Fibroblast of lung (primary cell): ENCODE results near the gene TMC2. TPM values are rescaled to one million over a fixed set of nuclear protein-coding genes. Genes with fewer than 3 reads are reported as not detected.

Experiments
- DNase-seq, 2 donors: peaks; one replicate each; pipeline versions ENCODE4 v3.0.0 to v3.0.0-alpha.2; 2010; ENCODE audit warnings: low read depth in 2 of 2
- H2AFZ ChIP-seq: 2 replicates; pipeline ENCODE4 v1.5.1; 2012; ENCODE audit warnings: low read length, control low read depth, inconsistent platforms
- H3K27ac ChIP-seq: 2 replicates; pipeline ENCODE4 v1.5.1; 2011; ENCODE audit warnings: low read length, control low read depth; ENCODE audit not compliant: insufficient read depth
- H3K27me3 ChIP-seq: 2 replicates; pipeline ENCODE4 v1.5.1; 2011; ENCODE audit warnings: mild to moderate bottlenecking, low read length; ENCODE audit not compliant: control insufficient read depth, insufficient read depth
- H3K36me3 ChIP-seq: 2 replicates; pipeline ENCODE4 v1.5.1; 2011; ENCODE audit warnings: low read length; ENCODE audit not compliant: control insufficient read depth, insufficient read depth
- H3K4me1 ChIP-seq: 2 replicates; pipeline ENCODE4 v1.5.1; 2011; ENCODE audit warnings: low read length; ENCODE audit not compliant: control insufficient read depth, insufficient read depth; ENCODE audit errors: extremely low read depth
- H3K4me2 ChIP-seq: 2 replicates; pipeline ENCODE4 v1.5.1; 2011; ENCODE audit warnings: low read length, control low read depth; ENCODE audit not compliant: insufficient read depth; ENCODE audit errors: extremely low read depth
- H3K4me3 ChIP-seq, 4 experiments: fragments of 200-600 bp in 1 of 4; sonication (generic) in 1 of 4; replicated peaks in 1 of 4; 2 replicates each; pipeline ENCODE4 v1.5.1; 2011 to 2016; ENCODE audit warnings: low read length in 4 of 4, low read depth in 3 of 4, mild to moderate bottlenecking in 3 of 4, control low read depth in 2 of 4, inconsistent platforms in 1 of 4, mixed read lengths in 1 of 4; ENCODE audit not compliant: insufficient read depth in 1 of 4; ENCODE audit errors: control extremely low read depth in 1 of 4
- H3K79me2 ChIP-seq: 2 replicates; pipeline ENCODE4 v1.5.1; 2012; ENCODE audit warnings: mild to moderate bottlenecking, low read length, inconsistent platforms; ENCODE audit not compliant: control insufficient read depth, insufficient read depth
- H3K9ac ChIP-seq: 2 replicates; pipeline ENCODE4 v1.5.1; 2011; ENCODE audit warnings: mild to moderate bottlenecking, low read length, control low read depth; ENCODE audit not compliant: insufficient read depth
- H3K9me3 ChIP-seq: 2 replicates; pipeline ENCODE4 v1.5.1; 2012; ENCODE audit warnings: low read depth, low read length; ENCODE audit not compliant: control insufficient read depth, insufficient read depth
- H4K20me1 ChIP-seq: 2 replicates; pipeline ENCODE4 v1.5.1; 2011; ENCODE audit warnings: low read length; ENCODE audit not compliant: control insufficient read depth, insufficient read depth; ENCODE audit errors: extremely low read depth
- EZH2 ChIP-seq: IDR thresholded peaks from 2 replicates; pipeline ENCODE4 v1.5.1; 2012; ENCODE audit warnings: low read length, control low read depth, mild to moderate bottlenecking; ENCODE audit errors: missing control alignments
- polyA plus RNA-seq, 2 donors: library from polyadenylated mRNA; depleted of rRNA in 1 of 2; stranded (reverse) in 1 of 2; unstranded in 1 of 2; fragments of >200 nt; gene quantifications; 2 replicates each; pipeline ENCODE4 v1.2.1, GENCODE V29; 2011 to 2012; ENCODE audit warnings: missing spikeins in 1 of 2
- total RNA-seq: library from RNA; depleted of rRNA; stranded (reverse); fragments of >200 nt; gene quantifications from 2 replicates; pipeline ENCODE4 v1.2.1, GENCODE V29; 2014
- TF ChIP-seq, protein P1 (sequence below), 2 donors: IDR thresholded peaks in 1 of 2; conservative IDR thresholded peaks in 1 of 2; 1 replicate in 1 of 2; 2 replicates in 1 of 2; pipeline ENCODE4 v1.5.1; 2011 to 2012; ENCODE audit warnings: low read length in 2 of 2, control low read depth in 1 of 2, inconsistent platforms in 1 of 2, low read depth in 1 of 2, mild to moderate bottlenecking in 1 of 2

Gene TMC2
- total and polyA plus RNA-seq, 2 donors (not counting 1 experiment from before 2014, with no cell fraction given), result under 0.01 TPM; not detected in 1

DNA sequence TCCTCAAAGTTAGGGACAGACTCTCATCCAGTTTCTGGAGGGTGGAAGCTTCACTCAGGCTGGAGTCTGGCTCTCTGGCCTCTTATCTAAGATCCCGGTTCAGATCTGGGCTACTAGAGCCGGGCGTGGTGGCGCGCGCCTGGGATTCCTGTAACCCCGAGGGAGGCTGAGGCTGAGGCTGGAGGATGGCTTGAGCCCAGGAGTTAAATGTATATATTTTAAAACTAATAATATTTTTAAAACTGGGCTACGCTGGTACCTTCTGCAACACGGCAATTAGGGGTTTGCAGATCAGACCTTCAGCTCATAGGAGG is 26.9 kb upstream of the TMC2 start:
- H3K36me3 ChIP-seq, result no peaks in the 10 kb centered on the region
- peak overlapping the region; percentile 100 for H2AFZ ChIP-seq
- no peaks in the 10 kb centered on the region for H4K20me1 ChIP-seq
- no peaks in the 10 kb centered on the region for H3K27me3 ChIP-seq
- peak overlapping the region; percentile 93 for H3K27ac ChIP-seq
- DNase-seq, result no peak
- peak overlapping the region; percentile 81 to 97 (median 88) for H3K4me3 ChIP-seq
- H3K9ac ChIP-seq, result peak overlapping the region; percentile 55
- peak overlapping the region; percentile 96 for H3K4me2 ChIP-seq
- peaks cover 14% of the 10 kb centered on the region for H3K79me2 ChIP-seq
- no peaks in the 10 kb centered on the region for H3K9me3 ChIP-seq
- TF ChIP-seq EZH2, result no peak
- TF ChIP-seq, protein P1, sequence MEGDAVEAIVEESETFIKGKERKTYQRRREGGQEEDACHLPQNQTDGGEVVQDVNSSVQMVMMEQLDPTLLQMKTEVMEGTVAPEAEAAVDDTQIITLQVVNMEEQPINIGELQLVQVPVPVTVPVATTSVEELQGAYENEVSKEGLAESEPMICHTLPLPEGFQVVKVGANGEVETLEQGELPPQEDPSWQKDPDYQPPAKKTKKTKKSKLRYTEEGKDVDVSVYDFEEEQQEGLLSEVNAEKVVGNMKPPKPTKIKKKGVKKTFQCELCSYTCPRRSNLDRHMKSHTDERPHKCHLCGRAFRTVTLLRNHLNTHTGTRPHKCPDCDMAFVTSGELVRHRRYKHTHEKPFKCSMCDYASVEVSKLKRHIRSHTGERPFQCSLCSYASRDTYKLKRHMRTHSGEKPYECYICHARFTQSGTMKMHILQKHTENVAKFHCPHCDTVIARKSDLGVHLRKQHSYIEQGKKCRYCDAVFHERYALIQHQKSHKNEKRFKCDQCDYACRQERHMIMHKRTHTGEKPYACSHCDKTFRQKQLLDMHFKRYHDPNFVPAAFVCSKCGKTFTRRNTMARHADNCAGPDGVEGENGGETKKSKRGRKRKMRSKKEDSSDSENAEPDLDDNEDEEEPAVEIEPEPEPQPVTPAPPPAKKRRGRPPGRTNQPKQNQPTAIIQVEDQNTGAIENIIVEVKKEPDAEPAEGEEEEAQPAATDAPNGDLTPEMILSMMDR (conservative IDR thresholded peaks at IDR 0.05 in 1 of 2, IDR thresholded peaks at IDR 0.05 in 1 of 2; ENCODE audit: low read depth in 1 of 2, low read length in 2 of 2), result no peak
- H3K4me1 ChIP-seq, result no peaks in the 10 kb centered on the region

GRCh38 chr20:2509794-2510193 is 26.6 kb upstream of the TMC2 start:
- Histone ChIP-seq H3K4me1 (no peaks in the 10 kb centered on the region), H3K36me3 (no peaks in the 10 kb centered on the region), H3K9ac (no peak overlapping the region), H3K27ac (no peak overlapping the region), H3K4me2 (peak overlapping the region; percentile 96), H2AFZ (no peak overlapping the region), H3K9me3 (no peaks in the 10 kb centered on the region), H3K4me3 (peak overlapping the region in 2 of 4 experiments; percentile 85 to 97), H4K20me1 (no peaks in the 10 kb centered on the region), H3K27me3 (no peaks in the 10 kb centered on the region), H3K79me2 (peaks cover 14% of the 10 kb centered on the region)
- TF ChIP-seq EZH2, result no peak
- TF ChIP-seq, protein P1 (conservative IDR thresholded peaks at IDR 0.05 in 1 of 2, IDR thresholded peaks at IDR 0.05 in 1 of 2; ENCODE audit: low read depth in 1 of 2, low read length in 2 of 2), result no peak
- no peak for DNase-seq

DNA sequence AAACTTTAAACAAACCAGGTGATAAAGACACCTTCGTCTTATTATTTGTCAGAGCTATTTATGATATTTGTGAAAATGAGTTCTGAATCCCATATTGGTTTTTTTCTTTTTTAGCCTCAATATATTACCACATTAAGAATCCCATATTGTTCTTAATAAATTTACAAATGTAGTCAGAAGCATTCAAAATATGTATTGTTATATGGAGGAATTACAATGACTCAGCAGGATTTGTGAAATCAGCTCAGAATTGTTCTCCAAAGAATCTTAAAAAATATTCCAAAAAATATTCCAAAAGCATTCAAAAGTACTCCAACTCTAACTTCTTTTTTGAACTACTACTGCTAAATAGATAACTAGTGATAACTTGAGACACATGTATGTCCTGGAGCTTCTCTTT is 21.2 kb upstream of the TMC2 start:
- Histone ChIP-seq H4K20me1 (no peaks in the 10 kb centered on the region), H3K4me1 (peaks cover 7% of the 10 kb centered on the region), H3K79me2 (no peaks in the 10 kb centered on the region), H3K4me3 (no peak overlapping the region), H3K4me2 (no peak overlapping the region), H3K27me3 (no peaks in the 10 kb centered on the region), H2AFZ (no peak overlapping the region), H3K36me3 (no peaks in the 10 kb centered on the region), H3K9me3 (no peaks in the 10 kb centered on the region), H3K9ac (no peak overlapping the region), H3K27ac (no peak overlapping the region)
- TF ChIP-seq, protein P1 (conservative IDR thresholded peaks at IDR 0.05 in 1 of 2, IDR thresholded peaks at IDR 0.05 in 1 of 2; ENCODE audit: low read depth in 1 of 2, low read length in 2 of 2), result no peak
- TF ChIP-seq EZH2, result no peak
- DNase-seq, result peak in 1 of 2 donors; percentile 19
